SK-N-MC (cell line): ENCODE results near the gene LARGE1.
"Not testable (repeated sequence)": the region's sequence is repeated elsewhere in the genome, so short reads cannot be mapped to it uniquely, and the experiment has no call there.

Source experiments
- DNase-seq: peaks from one replicate; pipeline ENCODE4 v3.0.0-alpha.2; 2011; ENCODE audit warnings: low read depth, low spot score
- H3K27ac ChIP-seq: fragments of 200-600 bp; sonication (generic); 2 replicates; pipeline ENCODE4 v1.5.1; 2016; ENCODE audit warnings: mixed run types
- H3K36me3 ChIP-seq: fragments of 200-600 bp; sonication (generic); 2 replicates; pipeline ENCODE4 v1.6.1; 2017; ENCODE audit warnings: antibody characterized with exemption, low read length, mixed read lengths; ENCODE audit not compliant: insufficient read depth
- H3K4me3 ChIP-seq: fragments of 200-600 bp; sonication (generic); 2 replicates; pipeline ENCODE4 v1.5.1; 2016
- H3K9ac ChIP-seq: fragments of 200-600 bp; sonication (generic); 2 replicates; pipeline ENCODE4 v1.8.0; 2017; ENCODE audit warnings: mixed run types, mixed read lengths; ENCODE audit not compliant: insufficient read length
- H3K9me3 ChIP-seq: fragments of 200-600 bp; sonication (generic); 2 replicates; pipeline ENCODE4 v1.6.1; 2017; ENCODE audit warnings: low read depth, mild to moderate bottlenecking, antibody characterized with exemption, low read length, moderate library complexity, mixed read lengths
- EZH2 ChIP-seq: fragments of 200-600 bp; sonication (generic); IDR thresholded peaks from one replicate; pipeline ENCODE4 v1.6.1; 2017; ENCODE audit warnings: antibody characterized with exemption
- FOXP2 ChIP-seq: optimal IDR thresholded peaks from 2 replicates; pipeline ENCODE3; 2011; ENCODE audit warnings: mild to moderate bottlenecking, moderate library complexity; ENCODE audit not compliant: insufficient read depth; ENCODE audit errors: extremely low read length, control extremely low read depth
- POLR2AphosphoS5 ChIP-seq: IDR thresholded peaks from 2 replicates; pipeline ENCODE4 v1.6.1; 2012; ENCODE audit warnings: mild to moderate bottlenecking, low read depth, low read length, borderline replicate concordance

Gene LARGE1

GRCh38 chr22:33467080-33467479 lies 453.2 kb downstream of the LARGE1 start:
- no peak overlapping the region for H3K27ac ChIP-seq
- H3K9me3 ChIP-seq, result no peaks in the 10 kb centered on the region
- H3K9ac ChIP-seq, result no peak overlapping the region
- DNase-seq, result no peak
- no peak for TF ChIP-seq FOXP2
- no peak for TF ChIP-seq EZH2
- no peak for TF ChIP-seq POLR2AphosphoS5
- no peak overlapping the region for H3K4me3 ChIP-seq
- H3K36me3 ChIP-seq, result no peaks in the 10 kb centered on the region

- Histone ChIP-seq H3K4me3 (no peak overlapping the region), H3K9ac (no peak overlapping the region), H3K9me3 (no peaks in the 10 kb centered on the region), H3K27ac (no peak overlapping the region), H3K36me3 (no peaks in the 10 kb centered on the region)
- TF ChIP-seq POLR2AphosphoS5, result no peak
- TF ChIP-seq EZH2, result no peak
- no peak for TF ChIP-seq FOXP2
- no peak for DNase-seq
Observed at GRCh38 chr22:33465554-33465953, 454.7 kb downstream of the LARGE1 start.

- H3K27ac ChIP-seq, result no peak overlapping the region
- no peak for TF ChIP-seq FOXP2
- TF ChIP-seq EZH2, result no peak
- TF ChIP-seq POLR2AphosphoS5, result no peak
- no peak for DNase-seq
- H3K36me3 ChIP-seq, result no peaks in the 10 kb centered on the region
- no peaks in the 10 kb centered on the region for H3K9me3 ChIP-seq
- no peak overlapping the region for H3K4me3 ChIP-seq
- H3K9ac ChIP-seq, result no peak overlapping the region
Observed at GRCh38 chr22:33464698-33465097, 455.6 kb downstream of the LARGE1 start.

GRCh38 chr22:33461698-33462434 lies 458.4 kb downstream of the LARGE1 start:
- H3K9me3 ChIP-seq, result no peaks in the 10 kb centered on the region

GRCh38 chr22:33461245-33461644 lies 459.0 kb downstream of the LARGE1 start:
- not testable (repeated sequence) for H3K36me3 ChIP-seq, H3K4me3 ChIP-seq, H3K9me3 ChIP-seq, DNase-seq, H3K27ac ChIP-seq, H3K9ac ChIP-seq

More at GRCh38 chr22:33461698-33462434, 458.4 kb downstream of the LARGE1 start:
- Histone ChIP-seq H3K9ac (no peak overlapping the region), H3K36me3 (no peaks in the 10 kb centered on the region), H3K27ac (no peak overlapping the region), H3K4me3 (no peak overlapping the region)
- no peak for DNase-seq
- no peak for TF ChIP-seq FOXP2
- no peak for TF ChIP-seq POLR2AphosphoS5
- no peak for TF ChIP-seq EZH2

GRCh38 chr22:33459137-33459536 lies 461.1 kb downstream of the LARGE1 start:
- TF ChIP-seq POLR2AphosphoS5, result no peak
- no peak for TF ChIP-seq FOXP2
- no peak for TF ChIP-seq EZH2
- no peaks in the 10 kb centered on the region for H3K9me3 ChIP-seq
- H3K36me3 ChIP-seq, result no peaks in the 10 kb centered on the region
- no peak for DNase-seq
- no peak overlapping the region for H3K9ac ChIP-seq
- H3K4me3 ChIP-seq, result no peak overlapping the region
- no peak overlapping the region for H3K27ac ChIP-seq

GRCh38 chr22:33456511-33456910 lies 463.8 kb downstream of the LARGE1 start:
- no peak for TF ChIP-seq FOXP2
- no peak for TF ChIP-seq POLR2AphosphoS5
- TF ChIP-seq EZH2, result no peak
- Histone ChIP-seq H3K9ac (no peak overlapping the region), H3K4me3 (no peak overlapping the region), H3K9me3 (no peaks in the 10 kb centered on the region), H3K36me3 (no peaks in the 10 kb centered on the region), H3K27ac (no peak overlapping the region)
- DNase-seq, result no peak

GRCh38 chr22:33455036-33455435 lies 465.2 kb downstream of the LARGE1 start:
- Histone ChIP-seq H3K4me3 (no peak overlapping the region), H3K36me3 (no peaks in the 10 kb centered on the region), H3K9ac (no peak overlapping the region), H3K27ac (no peak overlapping the region), H3K9me3 (no peaks in the 10 kb centered on the region)
- no peak for DNase-seq
- TF ChIP-seq EZH2 (no peak), FOXP2 (no peak), POLR2AphosphoS5 (no peak)

GRCh38 chr22:33451866-33452469 lies 468.3 kb downstream of the LARGE1 start:
- H3K4me3 ChIP-seq, result no peak overlapping the region
- no peak overlapping the region for H3K9ac ChIP-seq
- DNase-seq, result no peak
- H3K27ac ChIP-seq, result no peak overlapping the region
- TF ChIP-seq POLR2AphosphoS5, result no peak
- no peak for TF ChIP-seq EZH2
- no peak for TF ChIP-seq FOXP2
- no peaks in the 10 kb centered on the region for H3K9me3 ChIP-seq
- no peaks in the 10 kb centered on the region for H3K36me3 ChIP-seq
